HEK293 (cell line): ENCODE data around the gene MYH6.
A peak's percentile ranks its signal among the peaks of the same experiment; 100 is the strongest.

ENCODE experiments used
- CTCF ChIA-PET: fragments of 350-600 bp; formaldehyde crosslinking; extraction: SDS; loops from one replicate; lab custom pipeline; 2021; ENCODE audit warnings: antibody characterized with exemption; lab: Yijun Ruan, JAX
- POLR2A ChIA-PET: fragments of 300-600 bp; formaldehyde crosslinking; extraction: SDS; loops from one replicate; lab custom pipeline; 2020; ENCODE audit warnings: antibody characterized with exemption, inconsistent platforms; lab: Yijun Ruan, JAX
- H3K27ac ChIP-seq: fragments of 200-500 bp; sonication (Bioruptor generic); 2 replicates; pipeline ENCODE4 v1.5.1; 2014; ENCODE audit warnings: low read depth, low read length, control low read depth, inconsistent platforms; ENCODE audit errors: extremely low read depth
- H3K36me3 ChIP-seq, 2 experiments: fragments of 200-500 bp in 1 of 2; sonication (Bioruptor generic) in 1 of 2; 1 replicate in 1 of 2; 2 replicates in 1 of 2; pipeline ENCODE4 v1.5.1; 2014 to 2017; ENCODE audit warnings: inconsistent platforms in 2 of 2, low read length in 2 of 2; ENCODE audit not compliant: control insufficient read depth in 2 of 2, insufficient read depth in 1 of 2
- H3K4me1 ChIP-seq: fragments of 200-500 bp; sonication (Bioruptor generic); 2 replicates; pipeline ENCODE4 v1.5.1; 2014; ENCODE audit warnings: mild to moderate bottlenecking, low read length, inconsistent platforms; ENCODE audit not compliant: control insufficient read depth, insufficient read depth
- H3K4me3 ChIP-seq: 2 replicates; pipeline ENCODE4 v1.5.1; 2011; ENCODE audit warnings: low read depth, mild to moderate bottlenecking, control low read depth, low read length, moderate library complexity
- H3K9me3 ChIP-seq: fragments of 200-500 bp; sonication (Bioruptor generic); 2 replicates; pipeline ENCODE4 v1.5.1; 2014; ENCODE audit warnings: low read depth, low read length, inconsistent platforms; ENCODE audit not compliant: control insufficient read depth, insufficient read depth
- CTCF ChIP-seq: fragments of 450-650 bp; formaldehyde crosslinking; IDR thresholded peaks from 2 replicates; pipeline ENCODE4 v1.5.1; 2016; ENCODE audit warnings: missing biosample characterization, missing genetic modification characterization
- ELK4 ChIP-seq: IDR thresholded peaks from 2 replicates; pipeline ENCODE4 v1.6.1; 2011; ENCODE audit warnings: mild to moderate bottlenecking, low read depth, low read length, borderline replicate concordance
- GLIS2 ChIP-seq: fragments of 450-650 bp; formaldehyde crosslinking; IDR thresholded peaks from 2 replicates; pipeline ENCODE4 v1.5.1; 2016; ENCODE audit warnings: missing biosample characterization, missing genetic modification characterization
- KLF17 ChIP-seq: fragments of 450-650 bp; formaldehyde crosslinking; IDR thresholded peaks from 2 replicates; pipeline ENCODE4 v1.5.1; 2016; ENCODE audit warnings: missing biosample characterization, missing genetic modification characterization
- PRDM6 ChIP-seq: fragments of 450-650 bp; formaldehyde crosslinking; IDR thresholded peaks from 2 replicates; pipeline ENCODE4 v1.5.1; 2017; ENCODE audit warnings: missing biosample characterization, missing genetic modification characterization
- SCRT1 ChIP-seq: fragments of 450-650 bp; formaldehyde crosslinking; IDR thresholded peaks from 2 replicates; pipeline ENCODE4 v1.5.1; 2016; ENCODE audit warnings: missing biosample characterization, missing genetic modification characterization, borderline replicate concordance
- ZBTB21 ChIP-seq: fragments of 450-650 bp; formaldehyde crosslinking; IDR thresholded peaks from 2 replicates; pipeline ENCODE4 v1.5.1; 2017; ENCODE audit warnings: missing biosample characterization, missing genetic modification characterization
- ZBTB8A ChIP-seq: fragments of 450-650 bp; formaldehyde crosslinking; IDR thresholded peaks from 2 replicates; pipeline ENCODE4 v1.5.1; 2016; ENCODE audit warnings: missing biosample characterization, missing genetic modification characterization
- ZNF112 ChIP-seq: fragments of 450-650 bp; formaldehyde crosslinking; IDR thresholded peaks from 2 replicates; pipeline ENCODE4 v1.5.0; 2017; ENCODE audit warnings: missing biosample characterization, missing genetic modification characterization
- ZNF148 ChIP-seq: fragments of 450-650 bp; formaldehyde crosslinking; IDR thresholded peaks from 2 replicates; pipeline ENCODE4 v1.5.0; 2017; ENCODE audit warnings: missing biosample characterization, missing genetic modification characterization, borderline replicate concordance
- ZNF2 ChIP-seq: fragments of 450-650 bp; formaldehyde crosslinking; IDR thresholded peaks from 2 replicates; pipeline ENCODE4 v1.5.1; 2016; ENCODE audit warnings: missing biosample characterization, missing genetic modification characterization
- ZNF362 ChIP-seq: fragments of 450-650 bp; formaldehyde crosslinking; IDR thresholded peaks from 2 replicates; pipeline ENCODE4 v1.5.1; 2016; ENCODE audit warnings: missing biosample characterization, missing genetic modification characterization
- ZNF391 ChIP-seq: fragments of 450-650 bp; formaldehyde crosslinking; IDR thresholded peaks from 2 replicates; pipeline ENCODE4 v1.5.1; 2016; ENCODE audit warnings: low read depth, missing biosample characterization, missing genetic modification characterization, borderline replicate concordance
- ZNF501 ChIP-seq: fragments of 450-650 bp; formaldehyde crosslinking; IDR thresholded peaks from 2 replicates; pipeline ENCODE4 v1.5.1; 2016; ENCODE audit warnings: missing biosample characterization, missing genetic modification characterization
- ZNF600 ChIP-seq: fragments of 450-650 bp; formaldehyde crosslinking; IDR thresholded peaks from 2 replicates; pipeline ENCODE4 v1.5.1; 2016; ENCODE audit warnings: missing biosample characterization, missing genetic modification characterization
- ZNF658 ChIP-seq: fragments of 450-650 bp; formaldehyde crosslinking; IDR thresholded peaks from 2 replicates; pipeline ENCODE4; 2016; ENCODE audit warnings: missing biosample characterization, missing genetic modification characterization
- ZNF701 ChIP-seq: fragments of 450-650 bp; formaldehyde crosslinking; IDR thresholded peaks from 2 replicates; pipeline ENCODE4 v1.5.1; 2016; ENCODE audit warnings: missing biosample characterization, missing genetic modification characterization
- ZNF777 ChIP-seq: fragments of 450-650 bp; formaldehyde crosslinking; IDR thresholded peaks from 2 replicates; pipeline ENCODE4 v1.5.1; 2017; ENCODE audit warnings: missing biosample characterization, missing genetic modification characterization, borderline replicate concordance

MYH6 gene

GRCh38 chr14:23379366-23380196 lies 28.5 kb downstream of the MYH6 start (continued):
- TF ChIP-seq CTCF: peak; percentile 81
- TF ChIP-seq ZNF391 (tag by site-specific recombination): no peak

GRCh38 chr14:23378612-23379220 lies 29.4 kb downstream of the MYH6 start:
- Histone ChIP-seq H3K27ac (no peak overlapping the region), H3K36me3 (no peaks in the 10 kb centered on the region), H3K9me3 (no peaks in the 10 kb centered on the region), H3K4me1 (no peaks in the 10 kb centered on the region), H3K4me3 (no peak overlapping the region)
- CTCF ChIA-PET: interaction anchor here (0.8 to 4.3 kb wide), 10 partner anchors 10 to 114 kb away, joined by 3 to 61 read pairs (median 6); partner anchors contain the start of gene HOMEZ
- TF ChIP-seq ZNF148: no peak
- TF ChIP-seq ZNF658 (tag by site-specific recombination): no peak
- no peak for TF ChIP-seq ZNF777 (tag by site-specific recombination)
- no peak for TF ChIP-seq SCRT1 (tag by site-specific recombination)
- no peak for TF ChIP-seq PRDM6 (tag by site-specific recombination)
- TF ChIP-seq ELK4: no peak
- no peak for TF ChIP-seq ZBTB8A (tag by site-specific recombination)
- TF ChIP-seq ZNF362: no peak
- no peak for TF ChIP-seq ZNF112 (tag by site-specific recombination)
- TF ChIP-seq GLIS2: no peak
- no peak for TF ChIP-seq ZNF701 (tag by site-specific recombination)
- TF ChIP-seq ZNF600: no peak
- TF ChIP-seq KLF17 (tag by site-specific recombination): no peak
- no peak for TF ChIP-seq ZBTB21 (tag by site-specific recombination)
- TF ChIP-seq ZNF2 (tag by site-specific recombination): no peak
- no peak for TF ChIP-seq ZNF501 (tag by site-specific recombination)
- POLR2A ChIA-PET: no interaction called here
